ENCODE data around the gene ART4.

DNA sequence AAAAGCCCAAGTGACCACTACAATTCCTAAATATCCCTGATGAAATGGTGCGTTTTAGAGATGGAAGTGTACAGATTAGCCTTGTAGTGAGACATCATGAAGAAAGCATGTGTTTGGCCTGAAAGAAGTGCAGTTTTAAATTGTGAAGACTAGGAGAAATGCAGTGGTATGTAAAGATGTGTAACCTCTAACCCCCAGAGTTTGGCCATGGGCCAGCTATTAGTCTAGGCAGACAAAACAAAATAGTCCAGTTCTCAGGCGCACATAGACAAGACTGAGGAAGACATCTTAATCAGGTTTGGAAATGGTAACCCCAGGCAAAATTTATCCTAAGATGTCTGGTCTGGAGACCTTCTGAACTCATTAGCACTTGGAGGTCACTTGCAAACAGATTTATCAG, 63.5 kb downstream of the ART4 start:
- TF ChIP-seq, protein P1, sequence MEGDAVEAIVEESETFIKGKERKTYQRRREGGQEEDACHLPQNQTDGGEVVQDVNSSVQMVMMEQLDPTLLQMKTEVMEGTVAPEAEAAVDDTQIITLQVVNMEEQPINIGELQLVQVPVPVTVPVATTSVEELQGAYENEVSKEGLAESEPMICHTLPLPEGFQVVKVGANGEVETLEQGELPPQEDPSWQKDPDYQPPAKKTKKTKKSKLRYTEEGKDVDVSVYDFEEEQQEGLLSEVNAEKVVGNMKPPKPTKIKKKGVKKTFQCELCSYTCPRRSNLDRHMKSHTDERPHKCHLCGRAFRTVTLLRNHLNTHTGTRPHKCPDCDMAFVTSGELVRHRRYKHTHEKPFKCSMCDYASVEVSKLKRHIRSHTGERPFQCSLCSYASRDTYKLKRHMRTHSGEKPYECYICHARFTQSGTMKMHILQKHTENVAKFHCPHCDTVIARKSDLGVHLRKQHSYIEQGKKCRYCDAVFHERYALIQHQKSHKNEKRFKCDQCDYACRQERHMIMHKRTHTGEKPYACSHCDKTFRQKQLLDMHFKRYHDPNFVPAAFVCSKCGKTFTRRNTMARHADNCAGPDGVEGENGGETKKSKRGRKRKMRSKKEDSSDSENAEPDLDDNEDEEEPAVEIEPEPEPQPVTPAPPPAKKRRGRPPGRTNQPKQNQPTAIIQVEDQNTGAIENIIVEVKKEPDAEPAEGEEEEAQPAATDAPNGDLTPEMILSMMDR (IDR thresholded peaks at IDR 0.05; ENCODE audit: low read length): no peak
- no peak for TF ChIP-seq EZH2 (IDR thresholded peaks at IDR 0.05; ENCODE audit: borderline replicate concordance, low read length)
